Activated CD8-positive, alpha-beta T cell treated with anti-CD3 and anti-CD28 coated beads for 36 hours (primary cell): ENCODE measurements around the gene OSBPL8. TPM values are rescaled to one million over a fixed set of nuclear protein-coding genes. Genes with fewer than 3 reads are reported as not detected.

ENCODE experiments used
- ATAC-seq: fragments of 200-7000 bp; cut with Tn5 transposase; one replicate; pipeline ENCODE4 v1.10.0; 2021; ENCODE audit warnings: mild to moderate bottlenecking, moderate library complexity
- CTCF ChIA-PET: fragments of 350-600 bp; sonication (Branson Sonifier 250); formaldehyde crosslinking; loops from one replicate; lab custom pipeline; 2021; ENCODE audit warnings: antibody characterized with exemption; lab: Charles Lee
- POLR2A ChIA-PET: fragments of 350-600 bp; sonication (Branson Sonifier 250); formaldehyde crosslinking; loops from one replicate; lab custom pipeline; 2021; ENCODE audit warnings: antibody characterized with exemption; lab: Charles Lee
- DNase-seq: peaks from one replicate; pipeline ENCODE4 v3.0.0-alpha.2; 2020
- H3K27ac Mint-ChIP-seq: one replicate; pipeline ENCODE4 v1.8.0; 2021; ENCODE audit warnings: mild to moderate bottlenecking, mixed read lengths
- H3K27me3 Mint-ChIP-seq: one replicate; pipeline ENCODE4 v1.8.0; 2021; ENCODE audit warnings: mixed read lengths
- H3K36me3 Mint-ChIP-seq: one replicate; pipeline ENCODE4 v1.8.0; 2021; ENCODE audit warnings: low read depth, mixed read lengths
- H3K4me1 Mint-ChIP-seq: one replicate; pipeline ENCODE4 v1.8.0; 2021; ENCODE audit warnings: low read depth, mixed read lengths
- H3K4me3 Mint-ChIP-seq: one replicate; pipeline ENCODE4 v1.8.0; 2021; ENCODE audit warnings: mild to moderate bottlenecking, moderate library complexity, mixed read lengths
- H3K9me3 Mint-ChIP-seq: one replicate; pipeline ENCODE4 v1.8.0; 2021; ENCODE audit warnings: mixed read lengths
- intact Hi-C: fragments of 100-400 bp; cut with micrococcal nuclease; formaldehyde crosslinking; loops from one replicate; pipeline ENCODE4 v1.10.0; 2022
- total RNA-seq, 2 experiments: library from RNA; stranded (reverse); gene quantifications; one replicate each; pipeline ENCODE4 v1.2.3, GENCODE V29; 2021
- TF ChIP-seq, protein P1 (sequence below): fragments of 200-600 bp; IDR thresholded peaks from one replicate; pipeline ENCODE4 v1.8.0; 2022; ENCODE audit warnings: antibody characterized with exemption, mild to moderate bottlenecking

The OSBPL8 gene
- total RNA-seq, 2 experiments from 2014 or later = 81.1 to 85.6 TPM

DNA sequence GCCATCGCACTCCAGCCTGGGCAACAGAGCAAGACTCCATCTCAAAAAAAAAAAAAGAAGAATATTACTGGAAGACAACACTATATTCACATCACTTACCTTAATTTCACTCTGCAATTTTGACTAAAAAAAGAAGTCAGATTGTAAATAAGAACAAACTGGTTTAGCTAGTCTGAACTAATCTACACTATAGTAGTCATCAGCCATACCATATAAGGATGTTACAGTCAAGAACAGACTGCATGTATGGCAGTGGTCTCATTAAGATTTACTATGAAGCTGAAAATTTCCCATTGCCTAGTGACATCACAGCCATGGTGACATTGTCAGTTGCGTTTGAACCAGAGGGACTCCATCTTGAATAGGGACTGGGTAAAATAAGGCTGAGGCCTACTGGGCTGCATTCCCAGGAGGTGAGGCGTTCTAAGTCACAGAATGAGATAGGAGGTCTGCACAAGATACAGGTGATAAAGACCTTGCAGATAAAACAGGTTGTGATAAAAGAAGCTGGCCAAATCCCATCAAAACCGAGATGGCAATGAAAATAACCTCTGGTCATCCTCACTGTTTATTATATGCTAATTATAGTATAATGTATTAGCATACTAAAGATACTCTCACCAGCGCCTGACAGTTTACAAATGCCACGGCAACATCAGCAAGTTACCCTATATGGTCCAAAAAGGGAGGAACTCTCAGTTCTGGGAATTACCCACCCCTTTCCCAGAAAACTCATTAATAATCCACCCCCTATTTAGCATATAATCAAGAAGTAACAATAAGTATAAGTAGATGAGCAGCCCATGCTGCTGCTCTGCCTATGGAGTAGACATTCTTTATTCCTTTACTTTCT is 51.2 kb downstream of the OSBPL8 start:
- ChIA-PET CTCF (interaction anchor here (1.4 kb wide), 1 partner anchor 52 kb away, joined by 3 read pairs; no protein-coding TSS in a partner anchor), POLR2A (interaction anchor here (0.6 kb wide), 1 partner anchor 25 kb away, joined by 4 read pairs; no protein-coding TSS in a partner anchor)
- DNase-seq (no peak), ATAC-seq (no peak)
- Mint-ChIP-seq H3K27me3 (no peaks in the 10 kb centered on the region), H3K4me1 (peaks cover 14% of the 10 kb centered on the region), H3K4me3 (no peak overlapping the region), H3K27ac (no peak overlapping the region), H3K9me3 (peaks cover 14% of the 10 kb centered on the region), H3K36me3 (peaks cover 28% of the 10 kb centered on the region)
- TF ChIP-seq, protein P1, sequence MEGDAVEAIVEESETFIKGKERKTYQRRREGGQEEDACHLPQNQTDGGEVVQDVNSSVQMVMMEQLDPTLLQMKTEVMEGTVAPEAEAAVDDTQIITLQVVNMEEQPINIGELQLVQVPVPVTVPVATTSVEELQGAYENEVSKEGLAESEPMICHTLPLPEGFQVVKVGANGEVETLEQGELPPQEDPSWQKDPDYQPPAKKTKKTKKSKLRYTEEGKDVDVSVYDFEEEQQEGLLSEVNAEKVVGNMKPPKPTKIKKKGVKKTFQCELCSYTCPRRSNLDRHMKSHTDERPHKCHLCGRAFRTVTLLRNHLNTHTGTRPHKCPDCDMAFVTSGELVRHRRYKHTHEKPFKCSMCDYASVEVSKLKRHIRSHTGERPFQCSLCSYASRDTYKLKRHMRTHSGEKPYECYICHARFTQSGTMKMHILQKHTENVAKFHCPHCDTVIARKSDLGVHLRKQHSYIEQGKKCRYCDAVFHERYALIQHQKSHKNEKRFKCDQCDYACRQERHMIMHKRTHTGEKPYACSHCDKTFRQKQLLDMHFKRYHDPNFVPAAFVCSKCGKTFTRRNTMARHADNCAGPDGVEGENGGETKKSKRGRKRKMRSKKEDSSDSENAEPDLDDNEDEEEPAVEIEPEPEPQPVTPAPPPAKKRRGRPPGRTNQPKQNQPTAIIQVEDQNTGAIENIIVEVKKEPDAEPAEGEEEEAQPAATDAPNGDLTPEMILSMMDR = no peak
- intact Hi-C loops = no loop called here

DNA sequence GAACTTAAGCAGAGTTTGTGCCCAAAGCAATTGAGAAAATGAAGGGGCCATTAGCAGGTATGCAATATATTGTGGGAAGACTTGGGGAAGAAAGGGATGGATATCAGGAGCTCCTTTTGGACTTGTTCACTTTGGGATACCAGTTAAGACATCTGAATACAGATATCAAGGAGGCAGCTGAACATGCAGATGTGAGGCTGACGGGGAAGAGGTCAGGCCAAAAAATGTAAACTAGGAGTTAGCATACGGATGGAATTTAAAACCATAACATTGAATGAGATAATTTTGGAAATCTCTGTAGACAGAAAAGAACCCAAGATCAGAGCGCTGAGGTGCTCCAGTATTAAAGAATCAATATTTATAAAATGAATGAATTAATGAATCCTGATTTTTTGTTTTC is 53.4 kb downstream of the OSBPL8 start:
- no peak overlapping the region for H3K27ac Mint-ChIP-seq
- peaks cover 32% of the 10 kb centered on the region for H3K36me3 Mint-ChIP-seq
- POLR2A ChIA-PET = no interaction called here
- ATAC-seq (no peak), DNase-seq (no peak)
- H3K4me1 Mint-ChIP-seq = peaks cover 27% of the 10 kb centered on the region
- CTCF ChIA-PET = no interaction called here
- H3K27me3 Mint-ChIP-seq = no peaks in the 10 kb centered on the region
- intact Hi-C loops = no loop called here
- no peak overlapping the region for H3K4me3 Mint-ChIP-seq
- H3K9me3 Mint-ChIP-seq = peaks cover 7% of the 10 kb centered on the region
- TF ChIP-seq, protein P1 = no peak

DNA sequence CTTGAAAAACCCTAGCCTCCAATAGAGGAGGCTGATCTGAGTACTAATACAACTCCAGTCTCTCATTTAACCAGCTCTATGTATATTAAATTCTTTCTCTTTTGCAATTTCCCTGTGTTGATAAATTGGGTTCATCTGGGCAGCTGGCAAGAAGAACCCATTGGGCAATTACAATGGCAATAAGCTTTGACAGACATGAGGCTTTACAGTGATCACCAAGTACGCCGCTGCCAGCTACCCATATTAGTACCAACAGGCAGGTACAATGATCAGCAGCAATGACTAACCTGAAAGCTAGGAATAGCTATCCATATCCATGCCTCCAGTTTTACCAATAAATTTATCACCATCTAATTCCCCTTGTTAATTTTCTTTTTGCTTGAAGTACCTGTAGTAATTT is 54.5 kb downstream of the OSBPL8 start:
- DNase-seq (no peak), ATAC-seq (no peak)
- H3K27me3 Mint-ChIP-seq = no peaks in the 10 kb centered on the region
- peaks cover 27% of the 10 kb centered on the region for H3K4me1 Mint-ChIP-seq
- TF ChIP-seq, protein P1 = no peak
- no peak overlapping the region for H3K4me3 Mint-ChIP-seq
- intact Hi-C loops = no loop called here
- H3K36me3 Mint-ChIP-seq = peaks cover 31% of the 10 kb centered on the region
- no peak overlapping the region for H3K27ac Mint-ChIP-seq
- H3K9me3 Mint-ChIP-seq = peaks cover 7% of the 10 kb centered on the region
- POLR2A ChIA-PET = no interaction called here
- CTCF ChIA-PET = no interaction called here

DNA sequence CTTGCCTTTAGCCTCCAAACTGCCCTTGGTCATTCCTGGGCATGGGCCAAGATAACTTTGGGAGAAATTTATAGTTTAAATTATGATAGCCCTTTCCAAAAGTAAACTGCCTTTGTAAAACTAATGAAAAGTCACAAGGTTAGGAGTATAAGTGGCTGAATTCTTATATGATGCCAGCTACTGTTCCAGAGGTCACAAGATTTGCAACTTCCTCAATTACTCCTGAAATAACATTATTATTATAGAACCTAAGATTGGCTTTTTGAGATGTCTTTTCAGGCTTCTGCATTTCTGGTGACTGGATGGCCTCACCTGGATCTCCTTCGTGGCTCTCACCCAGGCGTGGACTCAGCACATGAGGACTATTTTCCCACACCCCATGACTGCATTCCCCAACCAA is 55.0 kb downstream of the OSBPL8 start:
- Mint-ChIP-seq H3K36me3 (peaks cover 31% of the 10 kb centered on the region), H3K27ac (no peak overlapping the region), H3K4me1 (peaks cover 28% of the 10 kb centered on the region), H3K4me3 (no peak overlapping the region), H3K9me3 (peaks cover 7% of the 10 kb centered on the region), H3K27me3 (no peaks in the 10 kb centered on the region)
- intact Hi-C loops = no loop called here
- TF ChIP-seq, protein P1 = no peak
- DNase-seq (no peak), ATAC-seq (no peak)
- ChIA-PET POLR2A (no interaction called here), CTCF (interaction anchor here (1.1 kb wide), 1 partner anchor 48 kb away, joined by 3 read pairs; no protein-coding TSS in a partner anchor)

DNA sequence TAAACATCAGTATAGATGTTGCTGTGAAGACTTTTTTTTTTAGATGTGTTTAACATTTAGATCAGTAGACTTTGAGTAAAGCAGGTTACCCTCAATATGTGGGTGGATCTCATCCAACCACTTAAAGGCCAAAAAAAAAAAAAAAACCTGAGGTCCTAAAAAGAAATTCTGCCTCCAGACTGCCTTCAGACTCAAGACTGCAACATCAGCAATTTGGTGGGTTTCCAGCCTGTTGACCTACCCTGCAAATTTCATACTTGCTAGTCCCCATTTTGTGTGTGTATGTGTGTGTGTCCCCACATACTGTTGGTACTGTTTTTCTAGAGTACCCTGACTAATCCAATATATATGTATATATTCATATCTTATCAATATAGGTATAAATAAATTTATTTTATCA is 55.6 kb downstream of the OSBPL8 start:
- intact Hi-C loops = no loop called here

More for the DNA sequence above, 55.6 kb downstream of the OSBPL8 start:
- Mint-ChIP-seq H3K4me1 (peaks cover 28% of the 10 kb centered on the region), H3K27ac (no peak overlapping the region), H3K9me3 (peaks cover 7% of the 10 kb centered on the region), H3K4me3 (no peak overlapping the region), H3K27me3 (no peaks in the 10 kb centered on the region), H3K36me3 (peaks cover 31% of the 10 kb centered on the region)
- no peak for DNase-seq
- ChIA-PET CTCF (interaction anchor here (1.1 kb wide), 1 partner anchor 48 kb away, joined by 3 read pairs; no protein-coding TSS in a partner anchor), POLR2A (no interaction called here)
- ATAC-seq = no peak
- TF ChIP-seq, protein P1 = no peak
